DMS114 treated with DMSO at 0.1 percent for 48 hours (cell line): ENCODE data around the gene ACVR1C.
"Not testable (repeated sequence)": the region's sequence is repeated elsewhere in the genome, so short reads cannot be mapped to it uniquely, and the experiment has no call there.

ENCODE experiments used
- DNase-seq: peaks from one replicate; lab custom pipeline; 2025; ENCODE audit not compliant: unreplicated experiment; lab: John Stamatoyannopoulos, UW

The ACVR1C gene

DNA sequence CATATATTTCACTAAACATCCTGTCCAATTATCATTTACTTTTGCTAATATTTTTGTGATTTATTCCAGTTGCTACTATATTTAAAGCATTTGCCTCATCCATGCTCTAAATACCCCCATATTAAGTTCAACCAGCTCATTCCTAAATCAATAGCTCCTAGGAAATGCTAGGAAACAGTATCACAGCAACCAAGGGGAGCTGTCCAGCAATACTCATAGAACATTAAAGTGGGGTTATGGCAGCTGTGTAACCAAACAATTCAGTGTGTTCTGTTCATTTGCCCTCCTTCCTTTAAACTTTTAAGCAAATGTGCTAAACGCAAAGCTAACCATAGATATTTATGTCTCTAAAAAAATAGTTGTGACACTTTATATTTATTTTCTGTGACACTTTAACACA lies 41.1 kb downstream of the ACVR1C start:
- DNase-seq, result no peak

DNA sequence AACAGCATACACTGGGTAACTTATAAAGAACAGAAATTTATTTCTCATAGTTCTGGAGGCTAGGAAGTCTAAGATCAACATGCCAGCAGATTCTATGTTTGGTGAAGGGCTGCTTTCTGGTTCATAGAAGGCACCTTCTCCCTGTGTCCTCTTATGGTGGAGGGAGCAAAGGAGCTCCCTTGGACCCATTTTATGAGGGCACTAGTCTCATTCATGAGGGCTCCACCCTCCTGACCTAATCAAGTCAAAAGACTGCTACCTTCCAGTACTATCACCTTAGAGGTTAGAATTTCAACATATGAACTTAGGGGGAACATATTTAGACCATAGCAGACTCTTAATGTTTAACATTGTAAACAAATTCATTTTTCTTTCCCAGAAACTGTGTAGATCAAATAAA lies 54.5 kb downstream of the ACVR1C start:
- no peak for DNase-seq

DNA sequence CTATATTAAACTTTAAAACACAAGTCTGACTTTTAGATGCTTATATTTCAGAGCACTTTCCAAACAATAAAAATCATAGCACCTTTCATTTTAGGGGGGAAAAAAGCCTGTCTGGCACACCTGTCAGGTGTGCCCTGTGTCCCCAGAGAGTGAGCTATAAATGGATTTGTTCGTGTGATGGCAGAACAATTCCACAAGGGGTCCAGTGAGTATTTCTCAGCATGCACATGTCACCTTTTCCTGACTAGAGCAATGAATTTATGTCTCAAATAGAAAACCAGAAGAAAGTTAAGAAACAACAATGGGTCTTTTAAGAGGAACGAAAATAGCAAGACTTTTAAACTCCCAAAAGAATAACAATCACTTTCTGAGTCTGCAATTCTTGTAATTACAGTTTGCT lies 55.9 kb downstream of the ACVR1C start:
- DNase-seq, result no peak

DNA sequence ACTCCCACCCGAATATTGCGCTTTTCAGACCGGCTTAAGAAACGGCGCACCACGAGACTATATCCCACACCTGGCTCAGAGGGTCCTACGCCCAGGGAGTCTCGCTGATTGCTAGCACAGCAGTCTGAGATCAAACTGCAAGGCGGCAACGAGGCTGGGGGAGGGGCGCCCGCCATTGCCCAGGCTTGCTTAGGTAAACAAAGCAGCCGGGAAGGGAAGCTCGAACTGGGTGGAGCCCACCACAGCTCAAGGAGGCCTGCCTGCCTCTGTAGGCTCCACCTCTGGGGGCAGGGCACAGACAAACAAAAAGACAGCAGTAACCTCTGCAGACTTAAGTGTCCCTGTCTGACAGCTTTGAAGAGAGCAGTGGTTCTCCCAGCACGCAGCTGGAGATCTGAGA lies 62.0 kb downstream of the ACVR1C start:
- not testable (repeated sequence) for DNase-seq

DNA sequence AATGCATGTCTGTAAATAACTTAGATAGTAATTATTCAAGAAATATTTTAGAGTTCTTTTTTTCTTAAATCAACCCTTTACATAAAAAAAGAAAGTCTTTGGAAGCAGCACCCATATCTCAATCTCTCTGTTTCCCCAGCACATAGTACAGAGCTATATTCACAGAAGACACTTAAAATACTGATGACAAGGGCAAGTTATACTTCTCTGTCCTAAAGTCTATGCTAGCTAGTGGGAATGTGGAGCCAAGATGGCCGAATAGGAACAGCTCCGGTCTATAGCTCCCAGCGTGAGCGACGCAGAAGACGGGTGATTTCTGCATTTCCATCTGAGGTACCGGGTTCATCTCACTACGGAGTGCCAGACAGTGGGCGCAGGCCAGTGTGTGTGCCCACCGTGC lies 62.6 kb downstream of the ACVR1C start:
- DNase-seq, result not testable (repeated sequence)

DNA sequence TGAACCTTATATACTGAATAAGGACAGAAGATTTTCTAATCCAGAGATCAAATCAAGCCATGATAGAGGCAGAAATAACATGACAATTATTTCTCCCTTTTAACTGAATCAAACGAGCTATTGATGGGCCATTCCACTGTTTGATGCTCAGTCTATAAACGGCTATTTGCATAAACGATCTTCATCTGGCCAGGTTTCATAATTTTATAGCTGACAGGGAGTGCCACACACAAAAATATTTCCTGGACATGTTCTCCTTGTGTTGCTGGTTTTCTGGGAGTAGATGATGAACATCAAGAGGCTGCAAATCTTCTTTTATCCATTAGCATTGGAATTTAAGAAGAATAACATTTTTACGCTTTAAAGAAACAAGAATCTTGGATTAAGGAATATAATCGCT lies 63.1 kb downstream of the ACVR1C start:
- DNase-seq, result no peak

DNA sequence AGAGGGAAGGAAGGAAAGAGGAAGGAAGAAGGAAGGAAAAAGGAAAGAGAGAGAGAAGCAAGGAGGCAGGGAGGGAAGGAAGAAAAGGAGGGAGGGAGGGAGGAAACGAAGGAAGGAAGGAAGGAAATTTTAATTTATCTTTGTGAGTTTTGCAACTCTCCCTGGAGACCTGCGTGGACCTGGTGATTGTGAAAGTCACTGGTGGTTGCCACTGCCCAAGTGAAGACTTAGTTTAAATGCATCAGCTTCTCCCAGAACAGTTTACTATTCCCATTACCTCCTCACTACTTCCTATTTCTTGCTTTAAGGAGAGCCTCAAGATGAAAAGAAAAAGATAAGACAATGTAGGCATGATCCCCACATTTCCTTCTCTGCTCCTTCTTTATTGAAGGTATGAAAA lies 68.8 kb downstream of the ACVR1C start:
- no peak for DNase-seq

DNA sequence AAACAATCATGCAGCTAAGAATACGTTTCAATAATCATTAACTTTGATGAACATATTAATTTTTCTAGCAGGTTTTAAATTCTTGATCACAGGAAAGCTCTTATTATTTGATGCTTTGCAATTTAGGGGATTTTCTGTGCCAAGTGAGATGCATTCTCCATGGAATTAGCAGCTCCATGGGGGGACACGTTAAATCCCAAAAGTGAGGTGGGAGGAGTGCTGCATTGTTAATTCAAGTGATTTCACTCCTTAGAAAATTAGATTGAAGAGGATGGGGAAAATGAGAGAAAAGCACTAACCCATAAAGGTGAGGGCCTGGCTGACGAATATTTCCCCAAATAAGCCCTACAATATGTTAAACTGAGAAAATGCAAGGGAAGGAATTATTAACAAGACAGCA lies 69.2 kb downstream of the ACVR1C start:
- DNase-seq, result no peak

DNA sequence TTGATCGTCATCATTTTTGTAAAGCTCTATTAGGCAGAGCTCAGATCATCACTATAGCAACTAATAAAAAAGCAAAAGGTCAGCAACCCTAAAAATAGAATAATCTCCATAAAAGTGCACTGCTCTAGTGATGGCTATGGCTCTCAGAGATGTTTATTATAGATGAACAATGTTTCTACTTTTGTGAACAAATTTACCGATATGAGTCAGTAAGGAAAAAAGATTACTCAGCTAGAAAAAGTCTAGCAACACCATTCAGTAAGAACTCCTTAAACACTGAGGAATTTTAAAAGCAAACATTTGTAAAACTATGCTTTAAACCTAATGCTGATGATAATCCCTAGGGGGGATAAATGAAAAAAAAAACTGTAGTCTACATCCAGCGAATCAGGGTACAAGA lies 69.6 kb downstream of the ACVR1C start:
- DNase-seq, result no peak

DNA sequence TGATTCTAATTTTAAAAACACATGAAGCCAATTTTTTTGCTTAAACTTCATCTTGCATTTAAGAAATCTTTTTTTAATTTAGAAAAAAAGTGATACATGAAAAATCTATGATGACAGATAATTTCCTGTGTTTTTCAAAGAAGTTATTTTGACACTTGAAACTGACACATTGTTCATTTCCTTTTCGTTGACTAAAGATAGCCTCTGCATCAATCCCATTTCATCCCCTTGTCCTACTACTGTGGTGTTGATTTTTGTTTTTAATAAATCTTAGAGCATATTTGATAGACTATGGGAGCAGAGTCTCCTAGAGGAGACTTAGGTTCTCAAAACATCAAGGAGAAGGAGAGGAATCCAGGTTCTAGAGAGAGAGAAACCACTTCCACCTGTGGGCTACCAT lies 70.9 kb downstream of the ACVR1C start:
- DNase-seq, result no peak

DNA sequence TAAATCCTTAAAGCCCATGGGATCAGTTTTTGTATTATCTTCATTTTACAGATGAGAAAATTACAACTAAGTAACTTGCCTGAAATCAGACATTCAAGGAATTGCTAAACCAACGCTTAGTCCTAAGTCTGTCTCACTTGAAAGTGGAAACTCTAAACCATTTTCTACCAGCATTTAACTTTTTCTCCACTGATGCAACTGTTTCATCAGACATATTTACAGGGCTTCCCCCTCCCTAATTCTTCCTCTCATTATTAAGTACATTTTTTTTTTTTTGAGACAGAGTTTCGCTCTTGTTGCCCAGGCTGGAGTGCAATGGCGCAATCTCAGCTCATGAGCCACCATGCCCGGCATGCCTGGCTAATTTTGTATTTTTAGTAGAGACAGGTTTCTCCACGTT lies 88.6 kb downstream of the ACVR1C start:
- no peak for DNase-seq

DNA sequence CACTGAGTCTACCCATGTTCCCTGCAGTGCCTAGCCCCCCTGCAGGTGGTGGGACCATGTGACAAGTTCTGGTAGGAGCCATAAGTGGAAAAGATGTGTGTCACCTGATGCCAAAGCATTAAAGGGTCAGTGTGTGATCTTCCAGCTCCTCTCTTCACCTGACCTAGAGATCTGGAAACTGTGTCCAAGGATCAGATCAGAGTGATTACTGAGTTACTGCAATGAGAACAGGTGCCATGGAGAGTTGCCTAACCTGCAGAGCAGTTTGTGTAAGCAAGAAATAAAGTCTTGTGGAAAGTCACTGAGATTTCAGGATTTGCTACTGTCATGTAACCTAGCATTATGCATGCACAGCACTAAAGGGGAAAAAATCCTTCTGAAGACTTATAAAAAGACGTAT lies 90.6 kb downstream of the ACVR1C start:
- no peak for DNase-seq

DNA sequence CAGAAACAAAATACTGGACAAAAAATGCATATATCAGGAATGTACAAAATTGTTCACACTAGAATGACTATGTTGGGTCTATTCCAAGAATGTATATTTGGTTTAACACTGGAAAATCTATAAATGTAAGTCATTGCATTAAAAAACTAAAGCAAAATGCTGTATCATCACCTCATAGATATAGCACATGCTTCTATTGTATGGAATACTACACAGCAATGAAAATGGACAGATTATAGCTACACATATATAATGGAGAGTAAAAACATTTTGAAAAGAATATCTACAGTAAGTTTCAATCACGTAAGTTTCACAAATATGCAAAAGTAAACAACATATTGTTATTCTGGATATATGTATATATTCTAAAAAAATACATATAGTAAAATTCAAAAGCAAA lies 91.8 kb downstream of the ACVR1C start:
- no peak for DNase-seq

DNA sequence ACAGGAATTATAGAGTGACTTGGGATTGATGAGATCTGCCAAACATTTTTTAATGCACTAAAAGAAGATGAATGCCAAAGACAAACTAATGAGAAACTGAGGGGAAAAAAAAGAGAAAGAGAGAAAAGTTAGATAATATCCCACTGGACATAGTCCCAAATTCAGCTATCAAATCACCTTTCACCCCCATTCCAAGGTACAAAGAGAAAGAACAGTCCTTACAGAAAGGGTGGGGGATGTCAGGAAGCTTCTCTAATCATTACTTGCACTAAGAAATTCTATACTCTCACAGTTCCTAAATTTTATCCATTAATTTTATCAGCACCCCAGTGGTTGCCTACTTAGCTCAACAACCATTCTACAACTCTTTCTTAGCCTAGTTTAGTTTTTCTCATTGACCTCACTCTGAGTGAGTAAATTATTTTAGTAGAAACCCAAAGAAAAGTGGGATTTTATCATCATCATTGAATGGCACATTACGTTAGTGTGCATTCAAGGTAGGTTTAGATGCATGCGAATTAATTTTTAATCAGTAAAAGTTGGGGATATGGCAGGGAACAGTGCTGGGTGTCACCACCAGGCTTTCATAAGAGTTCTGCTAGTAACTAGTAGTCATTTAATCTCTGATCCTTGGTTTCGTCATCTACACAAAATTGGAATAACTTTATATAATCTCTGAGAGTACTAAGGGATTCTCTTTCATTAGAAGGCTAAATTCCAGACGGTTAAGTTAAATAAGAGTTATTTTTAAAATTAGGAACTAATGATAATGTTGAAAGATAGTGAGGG lies 99.5 kb downstream of the ACVR1C start:
- no peak for DNase-seq

DNA sequence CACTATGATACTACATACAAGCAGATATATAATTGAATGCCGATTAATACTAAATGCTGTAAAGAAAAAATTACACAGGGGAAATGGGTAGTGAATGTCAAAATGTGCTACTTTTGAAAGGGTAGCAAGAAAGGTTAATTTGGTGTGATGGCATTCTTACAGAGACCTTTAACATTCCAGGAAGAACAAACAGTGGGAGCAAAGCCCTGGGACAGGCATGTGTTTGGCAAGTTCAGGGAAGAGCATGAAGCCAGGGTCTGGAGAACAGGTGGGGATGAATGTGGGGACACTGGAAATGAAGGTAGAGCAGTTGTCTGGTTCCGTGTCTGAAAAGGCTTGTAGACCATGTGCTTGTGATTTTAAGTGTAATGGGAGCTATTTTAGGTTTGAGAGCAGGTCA lies 102.6 kb downstream of the ACVR1C start:
- no peak for DNase-seq

DNA sequence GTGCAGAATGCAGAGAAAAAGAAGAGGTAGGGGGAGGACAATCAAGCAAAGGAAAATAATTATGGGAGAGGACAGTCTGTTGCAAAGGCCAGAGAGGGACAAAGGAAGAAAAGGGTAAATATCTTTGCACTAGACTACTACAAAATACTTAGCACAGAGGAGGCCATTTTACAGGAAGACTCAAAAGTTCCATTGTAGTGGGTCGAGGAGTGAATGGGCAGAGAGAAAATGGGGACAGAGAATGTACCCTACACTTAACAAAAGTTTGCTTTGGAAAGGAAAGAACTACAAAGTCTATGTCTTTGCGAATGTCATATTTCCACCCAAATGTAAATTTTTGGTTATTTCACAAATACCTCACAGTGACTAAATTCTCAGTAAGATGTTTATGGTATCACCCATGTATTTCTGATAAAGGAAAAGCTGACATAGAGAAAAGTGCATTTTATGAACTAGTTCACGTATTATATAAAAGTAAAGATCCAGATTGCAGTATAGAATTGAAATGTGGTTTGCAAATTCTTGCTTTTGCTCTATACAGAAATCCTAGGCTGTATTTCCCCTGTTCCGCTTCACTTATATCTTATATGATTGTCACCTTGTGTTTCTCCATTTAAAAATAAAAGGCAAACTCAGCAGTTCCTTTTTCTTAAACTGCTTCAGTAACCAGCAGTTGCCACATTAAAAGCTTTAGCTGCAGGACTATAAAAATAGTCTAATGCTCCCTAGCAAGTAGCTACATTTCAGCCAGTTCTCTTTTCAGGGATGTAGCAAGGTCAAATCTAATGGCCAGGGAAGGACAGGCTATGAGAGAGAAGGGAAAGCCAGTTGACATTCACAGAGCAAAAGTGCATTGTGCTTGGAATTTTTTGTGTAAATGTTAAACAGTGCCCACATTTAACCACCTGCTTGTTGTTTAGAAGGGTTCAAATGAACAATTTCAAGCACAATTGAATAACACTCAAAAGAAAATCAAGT lies 105.1 kb downstream of the ACVR1C start:
- no peak for DNase-seq

DNA sequence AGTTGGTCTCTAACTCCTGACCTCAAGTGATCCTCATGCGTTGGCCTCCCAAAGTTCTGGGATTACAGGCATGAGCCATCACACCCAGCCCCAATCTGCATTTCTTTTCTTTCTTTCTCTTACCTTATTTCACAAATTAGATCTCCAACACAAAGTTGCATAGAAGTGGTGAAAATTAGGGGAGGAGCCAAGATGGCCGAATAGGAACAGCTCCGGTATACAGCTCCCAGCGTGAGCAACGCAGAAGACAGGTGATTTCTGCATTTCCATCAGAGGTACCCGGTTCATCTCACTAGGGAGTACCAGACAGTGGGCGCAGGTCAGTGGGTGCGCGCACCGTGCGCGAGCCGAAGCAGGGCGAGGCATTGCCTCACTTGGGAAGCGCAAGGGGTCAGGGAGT lies 113.7 kb downstream of the ACVR1C start:
- DNase-seq, result not testable (repeated sequence)

DNA sequence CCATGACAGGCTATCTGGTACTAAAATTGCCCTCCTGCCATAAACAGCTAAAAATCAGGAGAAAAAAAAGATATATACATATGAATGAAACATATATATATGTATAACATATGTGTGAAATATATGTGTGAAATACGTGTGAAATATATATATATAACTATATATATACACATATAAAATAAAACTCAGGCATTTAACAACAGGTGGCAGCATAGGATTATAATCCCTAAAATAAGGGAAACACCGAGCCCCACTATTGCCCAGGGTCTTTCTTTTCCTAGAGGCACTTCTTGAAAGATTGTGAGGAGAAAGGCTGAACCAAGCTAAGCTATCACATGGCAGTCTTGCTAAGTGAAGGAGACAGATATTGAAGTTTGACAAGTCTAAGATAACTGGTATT lies 118.9 kb downstream of the ACVR1C start:
- DNase-seq, result no peak

DNA sequence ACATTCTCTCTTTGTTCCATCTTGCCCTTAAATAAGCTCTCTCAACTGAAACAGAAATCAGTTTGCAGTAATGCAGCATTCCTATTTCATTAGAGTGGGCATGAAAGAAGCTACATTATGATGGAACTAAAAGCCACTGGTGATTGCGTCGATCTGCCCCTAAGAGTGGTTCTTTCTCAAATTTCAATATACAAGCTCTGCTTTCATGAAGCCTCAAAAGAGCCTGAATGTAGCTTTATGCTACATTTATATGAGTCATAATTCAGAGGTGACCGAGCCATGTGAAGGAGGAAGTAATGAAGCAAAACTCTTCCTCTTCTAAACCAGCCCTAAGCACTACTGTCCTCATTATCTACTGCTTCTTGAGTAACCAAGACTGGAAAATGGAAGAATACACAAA lies 120.0 kb downstream of the ACVR1C start:
- DNase-seq, result no peak

DNA sequence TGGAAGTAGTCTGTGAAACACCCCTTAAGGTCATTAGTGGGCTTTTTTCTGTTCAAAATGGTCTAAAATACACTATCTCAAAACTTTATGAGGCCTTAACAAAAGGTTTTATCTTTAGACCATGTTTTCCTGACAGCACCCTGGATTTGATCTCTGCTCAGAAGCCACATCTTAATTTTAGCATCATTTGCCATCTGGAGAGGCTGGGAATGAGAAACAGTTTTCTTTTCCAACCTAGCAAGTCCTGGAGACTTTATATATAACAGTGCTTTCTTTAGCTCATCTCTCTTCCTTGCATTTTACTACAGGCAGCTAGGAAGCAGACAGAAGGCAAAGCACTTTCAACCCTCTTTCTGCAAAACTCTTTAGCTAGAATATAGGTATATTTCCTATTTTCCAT lies 122.1 kb downstream of the ACVR1C start:
- DNase-seq, result no peak

DNA sequence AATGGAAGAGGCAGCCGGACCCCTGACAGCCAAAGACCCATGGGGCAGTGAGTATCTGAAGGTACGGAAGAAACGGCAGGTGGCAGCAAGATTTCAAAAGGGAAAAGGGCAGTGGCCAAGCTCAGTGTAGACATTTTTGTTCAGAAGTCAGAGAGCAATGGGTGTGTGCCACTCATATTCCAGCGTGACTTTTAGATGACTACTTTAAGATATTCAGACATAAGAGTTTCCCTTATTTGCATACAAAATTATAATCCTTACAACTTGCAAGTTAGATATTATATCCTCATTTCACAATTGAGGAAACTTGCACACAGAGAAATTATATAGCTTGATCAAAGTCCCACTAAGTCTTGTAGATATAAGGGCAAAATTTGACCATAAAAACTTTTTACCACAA lies 124.0 kb downstream of the ACVR1C start:
- DNase-seq, result no peak

DNA sequence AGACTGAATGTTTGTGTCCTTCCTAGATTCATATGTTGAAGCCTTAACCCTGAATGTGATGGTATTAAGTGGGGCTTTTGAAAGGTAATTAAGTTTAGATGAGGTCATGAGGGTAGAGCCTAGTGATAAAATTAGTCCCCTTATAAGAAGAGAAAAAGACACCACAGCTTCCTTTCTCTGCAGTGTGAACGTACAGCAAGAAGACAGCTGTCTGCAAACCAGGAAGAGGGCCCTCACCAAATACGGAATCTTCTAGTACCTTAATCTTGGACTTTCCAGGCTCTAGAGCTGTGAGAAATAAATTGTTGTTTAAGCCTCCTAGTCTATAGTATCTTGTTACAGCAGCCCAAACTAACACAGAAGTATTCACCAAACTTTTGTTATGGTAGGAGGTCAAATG lies 127.6 kb downstream of the ACVR1C start:
- DNase-seq, result no peak
